Measurements from ENCODE around the gene VEGFB.

DNA sequence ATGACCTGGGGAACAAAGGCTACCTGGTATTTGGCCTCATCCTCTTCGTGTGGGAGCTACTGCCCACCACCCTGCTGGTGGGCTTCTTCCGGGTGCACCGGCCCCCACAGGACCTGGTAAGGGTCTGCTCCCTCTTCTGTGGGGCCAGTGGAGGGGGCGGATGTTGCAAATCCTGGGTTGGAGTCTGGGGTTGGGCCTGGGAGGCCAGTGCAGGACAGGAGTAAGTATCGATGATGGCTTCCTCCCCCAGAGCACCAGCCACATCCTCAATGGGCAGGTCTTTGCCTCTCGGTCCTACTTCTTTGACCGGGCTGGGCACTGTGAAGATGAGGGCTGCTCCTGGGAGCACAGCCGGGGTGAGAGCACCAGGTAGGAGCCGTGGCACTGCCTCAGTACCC lies 54.0 kb downstream of the VEGFB start:
- TF ChIP-seq, protein P1, sequence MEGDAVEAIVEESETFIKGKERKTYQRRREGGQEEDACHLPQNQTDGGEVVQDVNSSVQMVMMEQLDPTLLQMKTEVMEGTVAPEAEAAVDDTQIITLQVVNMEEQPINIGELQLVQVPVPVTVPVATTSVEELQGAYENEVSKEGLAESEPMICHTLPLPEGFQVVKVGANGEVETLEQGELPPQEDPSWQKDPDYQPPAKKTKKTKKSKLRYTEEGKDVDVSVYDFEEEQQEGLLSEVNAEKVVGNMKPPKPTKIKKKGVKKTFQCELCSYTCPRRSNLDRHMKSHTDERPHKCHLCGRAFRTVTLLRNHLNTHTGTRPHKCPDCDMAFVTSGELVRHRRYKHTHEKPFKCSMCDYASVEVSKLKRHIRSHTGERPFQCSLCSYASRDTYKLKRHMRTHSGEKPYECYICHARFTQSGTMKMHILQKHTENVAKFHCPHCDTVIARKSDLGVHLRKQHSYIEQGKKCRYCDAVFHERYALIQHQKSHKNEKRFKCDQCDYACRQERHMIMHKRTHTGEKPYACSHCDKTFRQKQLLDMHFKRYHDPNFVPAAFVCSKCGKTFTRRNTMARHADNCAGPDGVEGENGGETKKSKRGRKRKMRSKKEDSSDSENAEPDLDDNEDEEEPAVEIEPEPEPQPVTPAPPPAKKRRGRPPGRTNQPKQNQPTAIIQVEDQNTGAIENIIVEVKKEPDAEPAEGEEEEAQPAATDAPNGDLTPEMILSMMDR (IDR thresholded peaks at IDR 0.05; ENCODE audit: borderline replicate concordance, extremely low read depth, low read length, poor library complexity, severe bottlenecking): no peak
- TF ChIP-seq EZH2 (IDR thresholded peaks at IDR 0.05; ENCODE audit: borderline replicate concordance, low read depth, low read length, severe bottlenecking): no peak

Measured in DND-41 (cell line).